GM21367 (cell line): Measurements from ENCODE around the gene DUSP12.
"Not testable (repeated sequence)": the region's sequence is repeated elsewhere in the genome, so short reads cannot be mapped to it uniquely, and the experiment has no call there.

Source experiments
- ATAC-seq: cut with Tn5 transposase; IDR thresholded peaks from one replicate; pipeline ENCODE4 v1.9.1; 2021; ENCODE audit not compliant: unreplicated experiment

DUSP12 gene

DNA sequence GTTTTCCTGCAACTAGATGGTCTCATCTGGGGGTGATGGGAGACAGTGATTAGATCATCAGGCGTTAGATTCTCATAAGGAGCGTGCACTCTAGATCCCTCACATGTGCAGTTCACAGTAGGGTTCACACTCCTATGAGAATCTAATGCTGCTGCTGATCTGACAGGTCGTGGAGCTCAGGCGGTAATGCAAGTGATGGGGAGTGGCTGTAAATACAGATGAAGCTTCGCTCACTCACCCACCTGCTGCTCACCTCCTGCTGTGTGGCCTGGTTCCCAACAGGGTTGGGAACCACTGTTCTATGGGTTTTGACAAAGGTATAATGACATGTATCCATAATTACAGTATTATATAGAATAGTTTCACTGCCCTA is 20.1 kb downstream of the DUSP12 start:
- ATAC-seq: not testable (repeated sequence)

DNA sequence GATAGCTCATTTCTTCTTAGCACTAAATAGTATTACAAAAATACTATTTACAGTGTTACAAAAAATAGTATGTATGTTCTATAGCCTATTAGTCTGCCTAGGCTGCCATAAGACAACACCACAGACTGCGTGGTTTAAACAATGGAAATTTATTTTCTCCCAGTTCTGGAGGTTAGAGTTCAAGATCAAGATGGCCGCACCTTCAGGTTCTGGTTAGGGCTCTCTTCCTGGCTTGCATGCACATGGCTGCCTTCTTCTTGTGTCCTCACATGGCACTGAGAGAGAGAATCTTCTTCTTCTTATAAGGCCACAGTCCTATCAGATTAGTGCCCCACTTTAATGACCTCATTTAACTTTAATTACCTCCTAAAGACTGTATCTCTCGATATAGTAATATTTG is 20.7 kb downstream of the DUSP12 start:
- no peak for ATAC-seq

DNA sequence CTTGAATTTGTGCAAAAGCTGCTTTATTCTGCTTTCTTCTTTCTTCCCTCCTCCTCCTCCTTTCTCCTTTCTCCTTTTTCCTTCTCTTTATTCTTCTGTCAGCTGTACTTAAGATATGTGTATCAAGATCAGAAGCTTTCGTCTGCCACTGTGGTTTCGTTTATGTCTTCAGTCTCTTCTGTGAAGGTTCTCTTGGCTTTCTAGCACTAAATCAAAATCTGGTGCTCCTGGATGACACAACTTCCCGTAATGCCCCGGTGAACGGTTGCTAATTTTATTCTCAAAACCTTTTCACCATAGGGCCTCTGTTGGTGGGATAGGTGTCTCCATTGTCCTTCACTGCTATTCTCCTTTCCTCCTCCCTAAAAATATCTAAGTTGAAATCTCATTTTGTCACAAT is 21.6 kb downstream of the DUSP12 start:
- ATAC-seq: no peak

DNA sequence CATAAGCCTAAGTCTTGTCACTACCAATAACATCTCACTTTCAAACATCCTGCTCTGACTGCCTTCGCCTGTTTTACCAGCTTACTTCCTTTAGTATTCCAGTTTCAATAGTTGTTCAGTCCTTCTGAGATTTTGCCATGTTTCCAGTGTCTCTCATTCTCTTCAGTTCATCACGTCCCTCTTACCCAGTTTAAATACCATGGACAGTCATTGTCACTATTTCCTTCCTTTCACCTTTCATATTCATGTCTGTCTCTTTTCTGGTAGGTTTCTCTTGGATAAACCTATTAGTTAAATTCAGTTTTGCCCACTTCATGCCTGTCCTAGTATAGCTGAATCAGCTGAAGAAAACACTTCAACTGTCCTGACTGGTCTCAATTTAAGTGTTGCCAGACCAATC is 22.4 kb downstream of the DUSP12 start:
- no peak for ATAC-seq

DNA sequence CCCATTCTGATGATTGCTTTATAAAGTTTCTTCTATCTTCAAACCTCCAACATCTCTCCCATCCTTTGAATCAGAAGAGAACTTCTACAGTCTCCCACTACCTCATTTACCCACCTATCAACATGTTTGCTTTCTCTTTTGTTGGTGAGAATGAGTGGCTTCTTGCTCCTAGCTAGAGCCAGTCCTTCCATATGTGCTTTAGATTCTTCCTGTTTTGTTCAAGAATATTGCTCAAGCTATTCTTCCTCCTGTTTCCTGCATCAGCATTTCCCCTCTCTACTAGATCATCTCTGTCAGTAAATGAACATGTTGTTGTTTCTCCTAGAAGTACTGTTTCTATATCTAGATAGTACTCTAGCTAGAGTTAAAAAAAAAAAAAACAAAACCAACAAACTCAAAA is 22.8 kb downstream of the DUSP12 start:
- ATAC-seq: no peak

DNA sequence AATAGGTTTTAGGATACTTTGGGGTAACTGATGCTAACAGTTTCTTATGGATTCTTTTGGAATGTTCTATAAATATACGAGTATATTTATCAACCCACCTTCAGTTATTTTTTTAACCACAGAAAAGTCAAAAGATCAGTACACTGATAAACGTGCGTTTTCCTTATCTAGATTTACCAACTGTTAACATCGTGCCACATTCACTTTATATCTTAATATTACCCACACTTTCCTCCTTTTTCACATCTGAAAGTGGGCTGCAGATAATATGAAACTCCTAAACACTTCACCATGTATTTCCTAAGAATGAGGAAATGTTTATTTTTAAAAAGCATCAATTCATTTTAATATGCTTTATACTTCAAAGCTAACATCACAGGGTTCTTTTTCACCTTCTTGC is 24.2 kb downstream of the DUSP12 start:
- ATAC-seq: no peak

DNA sequence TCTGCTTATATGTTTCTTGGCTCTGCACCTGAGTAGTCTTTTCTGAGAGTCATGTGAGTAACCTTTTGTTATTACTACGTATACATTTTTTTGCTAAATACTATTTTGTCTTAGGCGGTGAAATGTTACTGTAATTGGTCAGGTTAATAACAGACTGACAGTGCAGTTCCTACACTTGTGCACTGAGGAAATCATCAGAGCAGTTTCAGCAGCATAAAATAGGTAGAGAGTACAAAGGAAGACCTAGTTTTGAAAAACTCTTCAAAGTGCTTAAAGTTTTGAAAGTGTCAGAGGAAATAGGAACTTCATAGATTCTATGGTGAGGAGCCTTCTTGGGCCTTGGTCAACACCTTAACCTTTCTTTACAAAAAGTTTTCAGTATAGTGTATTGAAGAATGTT is 27.7 kb downstream of the DUSP12 start:
- no peak for ATAC-seq

DNA sequence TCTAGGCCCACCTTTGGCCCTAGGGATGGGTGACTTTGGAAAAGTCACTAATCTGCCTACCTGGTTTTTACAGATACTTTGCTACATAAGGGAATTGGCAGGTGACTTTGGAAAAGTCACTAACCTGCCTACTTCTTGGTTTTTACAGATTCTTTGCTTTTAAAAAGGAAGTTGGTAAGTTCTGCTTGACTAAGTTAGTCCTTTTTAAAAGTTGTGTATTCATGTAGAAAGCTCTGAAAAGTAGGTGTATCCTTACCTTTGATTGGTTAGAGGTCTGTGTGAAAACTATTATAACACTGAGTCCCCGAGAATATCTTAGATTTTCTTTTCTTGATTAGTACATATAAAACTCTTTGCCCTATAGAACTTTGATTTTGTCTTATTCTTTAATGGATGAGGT is 28.9 kb downstream of the DUSP12 start:
- ATAC-seq: no peak

DNA sequence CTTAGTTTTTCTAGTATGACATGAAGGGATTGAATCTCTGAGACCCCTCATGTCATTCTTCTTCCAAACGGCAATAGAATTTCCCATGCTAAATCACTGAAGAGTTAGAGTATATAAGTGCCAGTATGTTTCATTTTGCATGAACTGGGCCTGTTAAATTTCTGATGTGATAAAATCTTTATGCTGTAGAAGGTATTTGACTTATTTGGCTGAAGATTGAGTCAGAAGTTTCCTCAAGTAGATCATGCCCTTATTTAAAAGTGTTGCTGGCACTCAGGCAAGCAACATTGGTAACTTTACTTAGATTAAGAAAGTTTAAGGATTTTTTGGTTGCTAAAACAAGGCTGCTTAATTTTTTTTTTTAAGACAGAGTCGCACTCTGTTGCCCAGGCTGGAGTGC is 29.8 kb downstream of the DUSP12 start:
- ATAC-seq: no peak

DNA sequence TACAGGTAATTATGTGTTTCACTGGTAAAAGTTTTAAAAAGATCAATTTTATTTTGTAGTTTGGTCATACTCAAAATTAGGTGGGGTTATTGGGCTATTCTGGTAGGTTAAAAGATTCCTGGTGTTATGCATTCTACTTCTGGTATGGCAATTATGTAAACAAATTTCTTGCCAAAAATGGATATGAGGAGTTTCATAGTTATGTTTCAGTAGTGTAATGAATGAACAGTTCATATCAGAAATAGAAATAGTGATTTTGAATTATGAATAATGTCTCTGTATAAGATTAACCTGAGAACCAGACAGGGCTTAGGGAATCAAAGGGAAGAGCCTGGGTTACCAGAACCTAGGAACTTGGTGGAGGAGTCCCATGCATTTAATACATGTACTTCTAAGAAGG is 32.4 kb downstream of the DUSP12 start:
- ATAC-seq: no peak

DNA sequence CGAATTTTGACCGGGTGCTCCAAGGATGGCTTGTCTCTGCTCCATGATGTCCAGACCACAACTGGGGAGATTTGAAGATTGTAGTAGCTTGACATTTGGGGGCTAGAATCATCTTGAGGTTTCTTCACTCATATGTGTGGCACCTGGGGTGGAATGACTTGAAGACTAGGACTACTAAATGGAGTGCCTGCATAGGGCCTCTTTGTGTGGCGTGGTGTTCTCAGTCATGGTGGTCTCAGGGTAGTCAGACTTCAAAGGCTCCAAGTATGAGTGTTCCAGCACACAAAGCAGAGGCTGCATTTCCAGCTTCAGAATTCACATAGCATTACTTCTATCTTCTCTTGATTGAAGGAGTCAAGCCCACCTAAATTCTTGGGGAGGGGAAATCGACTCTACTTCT is 33.3 kb downstream of the DUSP12 start:
- ATAC-seq: no peak

DNA sequence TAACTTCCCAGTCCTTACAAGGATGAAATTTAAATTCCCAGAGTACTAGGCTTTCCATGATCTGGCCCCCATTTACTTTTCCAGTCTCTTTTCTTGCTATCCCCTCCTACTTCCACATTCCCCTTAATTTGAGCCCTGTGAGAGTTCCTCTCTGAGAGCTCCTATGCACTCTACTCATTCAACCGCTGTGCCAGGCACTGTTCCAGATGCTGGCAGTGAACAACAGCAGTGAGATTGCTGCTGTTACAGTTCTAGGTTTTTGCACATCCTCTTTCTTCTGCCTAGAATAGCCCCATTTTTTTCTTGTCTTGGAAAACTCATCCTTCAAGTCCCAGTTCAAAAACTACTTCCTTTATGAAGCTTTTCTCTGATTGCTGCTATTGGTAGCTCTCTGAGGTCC is 35.4 kb downstream of the DUSP12 start:
- ATAC-seq: no peak

DNA sequence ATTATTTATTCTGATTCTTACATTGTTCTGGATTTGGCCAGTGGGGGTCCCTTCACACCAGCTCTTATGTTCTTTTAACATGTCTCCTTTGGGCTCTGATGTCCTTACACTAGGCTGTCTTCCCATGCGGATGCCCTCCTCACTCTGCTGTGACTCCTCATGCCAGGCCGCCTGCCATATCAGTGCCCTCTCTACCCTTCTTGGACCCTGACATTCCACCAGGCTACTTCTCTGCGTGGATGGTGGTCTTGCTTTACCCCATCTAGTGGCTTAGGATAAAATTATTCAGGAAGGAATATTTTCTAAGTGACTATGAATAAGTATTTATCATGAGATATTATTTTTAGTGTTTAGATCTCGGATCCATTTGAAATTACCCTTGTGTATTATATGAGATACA is 37.8 kb downstream of the DUSP12 start:
- ATAC-seq: no peak

DNA sequence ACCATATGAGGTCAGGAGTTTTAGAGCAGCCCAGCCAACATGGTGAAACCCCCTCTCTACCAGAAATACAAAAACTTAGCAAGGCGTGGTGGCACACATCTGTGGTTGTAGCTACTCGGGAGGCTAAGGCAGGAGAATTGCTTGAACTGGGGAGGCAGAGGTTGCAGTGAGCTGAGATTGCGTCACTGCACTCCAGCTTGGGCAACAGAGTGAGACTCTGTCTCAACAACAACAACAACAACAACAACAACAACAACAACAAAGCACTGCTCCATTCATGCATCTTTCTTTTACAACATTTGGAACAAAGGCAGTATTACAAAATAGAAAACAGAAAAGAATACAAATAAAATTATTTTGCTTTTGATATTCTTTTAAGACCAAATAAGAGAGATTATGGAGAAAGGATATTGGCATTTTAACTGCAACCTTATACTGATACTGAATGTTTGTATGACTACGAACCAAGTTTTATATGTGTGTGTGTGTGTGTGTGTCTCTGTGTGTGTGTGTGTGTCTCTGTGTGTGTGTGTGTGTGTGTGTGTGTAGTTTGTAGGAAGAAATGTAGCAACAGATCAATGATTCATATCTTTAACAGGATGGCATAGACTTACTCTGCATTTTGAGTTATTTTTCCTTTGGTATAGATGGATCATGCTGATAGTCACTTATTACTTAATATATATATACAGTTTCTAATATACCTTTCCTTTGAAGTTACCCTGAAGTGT is 41.2 kb downstream of the DUSP12 start:
- ATAC-seq: no peak

DNA sequence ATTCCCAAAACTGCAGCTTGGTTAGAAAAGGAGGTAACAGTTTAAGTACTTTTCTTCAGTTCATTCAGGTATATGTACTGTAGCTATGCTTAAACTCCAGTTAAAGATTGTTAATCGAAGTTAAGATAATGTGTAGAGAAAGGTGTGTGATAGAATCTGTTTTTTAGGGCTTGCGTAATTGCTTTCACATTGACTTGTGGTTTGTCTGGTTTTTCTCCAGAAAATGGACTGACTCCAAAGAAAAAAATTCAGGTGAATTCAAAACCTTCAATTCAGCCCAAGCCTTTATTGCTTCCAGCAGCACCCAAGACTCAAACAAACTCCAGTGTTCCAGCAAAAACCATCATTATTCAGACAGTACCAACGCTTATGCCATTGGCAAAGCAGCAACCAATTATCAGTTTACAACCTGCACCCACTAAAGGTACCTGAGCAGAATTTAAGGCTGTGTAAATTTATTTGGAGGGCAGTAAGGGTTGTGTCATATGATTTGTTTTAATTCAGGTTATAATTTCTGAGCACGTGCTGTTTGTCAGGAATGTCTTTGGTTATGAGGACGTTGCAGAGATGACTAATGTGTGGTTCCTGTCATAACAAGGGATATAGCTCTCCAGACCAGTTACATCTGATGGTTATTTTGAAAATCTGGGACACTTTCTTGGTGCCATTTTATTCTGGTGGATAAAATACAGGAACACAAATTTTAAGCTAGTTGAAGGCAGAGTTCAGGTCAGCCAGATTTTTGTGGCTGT is 42.5 kb downstream of the DUSP12 start:
- no peak for ATAC-seq

DNA sequence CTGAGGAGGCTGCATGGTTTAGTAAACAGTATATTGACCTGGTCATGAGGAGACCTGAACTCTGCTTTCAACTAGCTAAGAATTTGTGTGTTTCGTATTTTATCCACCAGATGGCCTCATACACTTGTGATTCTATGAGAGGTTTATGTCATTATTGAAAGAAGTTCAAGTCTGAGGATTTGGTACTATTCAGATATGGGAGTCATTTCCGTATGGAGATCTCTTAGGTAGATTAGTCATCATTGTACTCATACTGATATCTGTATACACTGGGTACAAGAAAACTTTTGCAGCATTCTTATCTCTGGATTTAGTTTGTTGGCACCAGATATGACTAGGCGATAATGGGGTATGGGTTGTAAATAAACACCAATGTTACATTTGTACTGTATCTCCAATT is 43.2 kb downstream of the DUSP12 start:
- no peak for ATAC-seq

DNA sequence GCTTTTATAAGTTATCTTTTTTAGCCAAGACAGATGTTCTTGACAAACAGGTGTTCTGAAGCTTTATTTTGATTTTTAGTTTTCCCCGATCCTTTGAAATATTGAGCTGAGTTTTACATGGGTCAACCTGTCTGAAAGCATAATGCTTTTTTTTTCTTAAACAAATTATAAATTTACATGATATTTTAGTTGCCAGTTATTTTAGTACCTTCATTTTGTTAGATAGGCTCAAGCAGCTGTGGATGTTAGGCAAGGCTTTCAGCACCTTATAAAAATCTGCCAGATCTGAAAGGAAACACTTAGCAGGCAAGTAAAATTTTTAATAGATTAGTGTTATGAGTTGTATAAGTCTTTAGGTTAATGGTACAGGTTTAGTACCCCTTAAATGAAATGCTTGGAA is 50.2 kb downstream of the DUSP12 start:
- ATAC-seq: no peak

DNA sequence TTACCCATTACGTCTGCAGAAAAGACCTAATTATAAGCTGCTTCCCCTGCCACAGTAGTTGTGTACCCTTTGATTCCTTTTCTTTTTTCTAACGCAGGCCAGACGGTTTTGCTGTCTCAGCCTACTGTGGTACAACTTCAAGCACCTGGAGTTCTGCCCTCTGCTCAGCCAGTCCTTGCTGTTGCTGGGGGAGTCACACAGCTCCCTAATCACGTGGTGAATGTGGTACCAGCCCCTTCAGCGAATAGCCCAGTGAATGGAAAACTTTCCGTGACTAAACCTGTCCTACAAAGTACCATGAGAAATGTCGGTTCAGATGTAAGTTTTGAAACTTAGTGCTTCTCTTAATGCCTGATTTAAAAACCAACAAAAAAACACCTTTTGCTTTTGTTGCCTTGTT is 52.4 kb downstream of the DUSP12 start:
- ATAC-seq: no peak

DNA sequence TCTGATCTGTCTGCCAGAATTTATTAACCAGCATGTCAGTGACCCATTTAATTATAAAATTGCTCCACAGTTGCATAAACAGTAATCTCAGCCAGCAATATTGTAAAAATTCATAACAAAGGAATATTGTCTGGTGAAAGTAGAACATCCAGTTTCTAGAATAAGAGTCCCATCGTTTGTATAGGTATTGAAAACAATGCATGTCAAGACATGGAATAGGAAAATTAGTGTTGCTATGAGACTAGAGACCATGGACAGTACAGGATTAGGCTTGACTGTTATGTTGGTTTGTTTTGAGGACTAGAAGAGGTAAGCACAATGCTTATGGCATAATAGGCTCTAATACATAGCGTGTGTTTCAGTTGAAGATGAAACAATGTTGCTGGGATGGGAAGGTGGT is 53.6 kb downstream of the DUSP12 start:
- ATAC-seq: no peak

DNA sequence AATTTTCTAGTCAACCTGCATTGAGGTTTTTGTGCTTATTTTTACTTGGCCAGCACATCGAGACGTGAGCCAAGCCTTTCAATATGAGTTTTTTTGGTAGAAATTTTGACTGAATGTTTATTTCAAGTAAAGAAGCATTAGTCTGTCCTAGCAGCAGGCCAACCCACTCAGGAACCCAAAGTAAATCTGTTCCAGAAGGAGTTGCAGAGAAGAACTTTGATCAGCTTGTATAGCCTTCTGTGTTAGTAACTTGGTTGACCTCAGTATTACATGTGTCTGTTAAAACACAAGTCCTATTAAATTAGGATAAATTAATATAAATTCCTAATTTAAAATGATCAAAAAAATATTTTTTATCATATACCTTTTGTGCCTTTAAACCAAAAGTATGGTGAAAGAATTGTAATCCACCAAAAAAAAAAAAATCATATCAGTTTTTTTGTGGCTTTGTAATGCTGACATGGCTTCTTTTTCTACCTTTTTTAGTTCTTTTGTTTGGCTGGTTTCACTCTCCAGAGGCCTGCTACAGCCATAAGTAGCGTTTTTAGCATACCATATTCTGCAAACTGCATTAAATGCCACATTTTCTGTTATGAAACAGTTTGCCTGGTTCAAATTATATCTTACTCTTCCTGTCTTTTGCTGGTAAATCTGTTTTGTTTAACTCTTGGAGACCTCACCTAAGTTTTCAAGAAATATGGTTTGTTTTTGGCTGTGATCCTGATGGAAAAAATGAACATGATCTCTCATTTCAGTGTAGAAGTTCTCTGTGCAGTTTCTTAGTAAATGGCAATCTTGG is 56.0 kb downstream of the DUSP12 start:
- no peak for ATAC-seq
